Smooth muscle cell (in vitro differentiated cells): ENCODE results near the gene TLX3. TPM values are rescaled to one million over a fixed set of nuclear protein-coding genes. Genes with fewer than 3 reads are reported as not detected.

ENCODE experiments used
- DNase-seq: peaks from one replicate; lab custom pipeline; 2025; ENCODE audit not compliant: unreplicated experiment; lab: John Stamatoyannopoulos, UW
- H2AFZ ChIP-seq: fragments of 200-600 bp; sonication (generic); 2 replicates; pipeline ENCODE4 v1.6.0; 2016; ENCODE audit warnings: antibody characterized with exemption, low read depth, mild to moderate bottlenecking
- H3F3A ChIP-seq: fragments of 200-600 bp; sonication (generic); 2 replicates; pipeline ENCODE4 v1.6.0; 2017; ENCODE audit warnings: antibody characterized with exemption, low read depth
- H3K27ac ChIP-seq: fragments of 200-600 bp; sonication (generic); 2 replicates; pipeline ENCODE4 v1.5.1; 2016; ENCODE audit warnings: low read depth, mild to moderate bottlenecking
- H3K27me3 ChIP-seq: fragments of 200-600 bp; sonication (generic); 2 replicates; pipeline ENCODE4 v1.6.1; 2016; ENCODE audit warnings: low read depth, mild to moderate bottlenecking
- H3K36me3 ChIP-seq: fragments of 200-600 bp; sonication (generic); 2 replicates; pipeline ENCODE4 v1.5.1; 2016; ENCODE audit warnings: low read depth
- H3K4me1 ChIP-seq: fragments of 200-600 bp; sonication (generic); 2 replicates; pipeline ENCODE4 v1.5.1; 2016; ENCODE audit warnings: low read depth
- H3K4me2 ChIP-seq: fragments of 200-600 bp; sonication (generic); 2 replicates; pipeline ENCODE4 v1.6.0; 2016; ENCODE audit warnings: mild to moderate bottlenecking
- H3K4me3 ChIP-seq: fragments of 200-600 bp; sonication (generic); 2 replicates; pipeline ENCODE4 v1.5.1; 2016; ENCODE audit warnings: mild to moderate bottlenecking
- H3K79me2 ChIP-seq: fragments of 200-600 bp; sonication (generic); 2 replicates; pipeline ENCODE4 v1.6.0; 2016; ENCODE audit warnings: low read depth, mild to moderate bottlenecking
- H3K9ac ChIP-seq: fragments of 200-600 bp; sonication (generic); 2 replicates; pipeline ENCODE4 v1.6.0; 2016; ENCODE audit warnings: low read depth
- H3K9me3 ChIP-seq: fragments of 200-600 bp; sonication (generic); replicated peaks from 2 replicates; pipeline ENCODE4 v1.5.1; 2016; ENCODE audit warnings: low read depth
- H4K20me1 ChIP-seq: fragments of 200-600 bp; sonication (generic); 2 replicates; pipeline ENCODE4 v1.6.0; 2016; ENCODE audit warnings: low read depth
- whole genome bisulfite sequencing: methylation state at CpG from one replicate; pipeline ENCODE4 v1.1.7; 2016; ENCODE audit warnings: low lambda C conversion rate; 5-methylcytosine and 5-hydroxymethylcytosine counted together
- polyA plus RNA-seq: library from polyadenylated mRNA; unstranded; fragments of >200 nt; fragmentation: Nextera tagmentation; extraction: Ambion mirVana; gene quantifications from 2 replicates; pipeline ENCODE4 v1.2.1, GENCODE V29; 2016
- total RNA-seq: library from RNA; depleted of rRNA; stranded (reverse); fragments of >200 nt; gene quantifications from 2 replicates; pipeline ENCODE4 v1.2.3, GENCODE V29; 2014
- TF ChIP-seq, protein P1 (sequence below): fragments of 200-600 bp; sonication (generic); IDR thresholded peaks from 2 replicates; pipeline ENCODE4 v1.5.1; 2017; ENCODE audit warnings: borderline replicate concordance, mild to moderate bottlenecking, antibody characterized with exemption; ENCODE audit not compliant: insufficient read depth, poor library complexity, severe bottlenecking

TLX3 gene
- total and polyA plus RNA-seq, 2 experiments from 2014 or later = 0.10 TPM; not detected in 1

- H2AFZ ChIP-seq = no peak overlapping the region
- H3K36me3 ChIP-seq = no peaks in the 10 kb centered on the region
- no peak for DNase-seq
- no peaks in the 10 kb centered on the region for H4K20me1 ChIP-seq
- TF ChIP-seq, protein P1, sequence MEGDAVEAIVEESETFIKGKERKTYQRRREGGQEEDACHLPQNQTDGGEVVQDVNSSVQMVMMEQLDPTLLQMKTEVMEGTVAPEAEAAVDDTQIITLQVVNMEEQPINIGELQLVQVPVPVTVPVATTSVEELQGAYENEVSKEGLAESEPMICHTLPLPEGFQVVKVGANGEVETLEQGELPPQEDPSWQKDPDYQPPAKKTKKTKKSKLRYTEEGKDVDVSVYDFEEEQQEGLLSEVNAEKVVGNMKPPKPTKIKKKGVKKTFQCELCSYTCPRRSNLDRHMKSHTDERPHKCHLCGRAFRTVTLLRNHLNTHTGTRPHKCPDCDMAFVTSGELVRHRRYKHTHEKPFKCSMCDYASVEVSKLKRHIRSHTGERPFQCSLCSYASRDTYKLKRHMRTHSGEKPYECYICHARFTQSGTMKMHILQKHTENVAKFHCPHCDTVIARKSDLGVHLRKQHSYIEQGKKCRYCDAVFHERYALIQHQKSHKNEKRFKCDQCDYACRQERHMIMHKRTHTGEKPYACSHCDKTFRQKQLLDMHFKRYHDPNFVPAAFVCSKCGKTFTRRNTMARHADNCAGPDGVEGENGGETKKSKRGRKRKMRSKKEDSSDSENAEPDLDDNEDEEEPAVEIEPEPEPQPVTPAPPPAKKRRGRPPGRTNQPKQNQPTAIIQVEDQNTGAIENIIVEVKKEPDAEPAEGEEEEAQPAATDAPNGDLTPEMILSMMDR = no peak
- no peak overlapping the region for H3K4me3 ChIP-seq
- H3K9ac ChIP-seq = no peak overlapping the region
- 41% methylated on average over 11 of the region's 11 CpGs for WGBS
- no peak overlapping the region for H3K27ac ChIP-seq
- H3K27me3 ChIP-seq = peaks cover 100% of the 10 kb centered on the region
- no peaks in the 10 kb centered on the region for H3K9me3 ChIP-seq
- H3K4me1 ChIP-seq = peaks cover 13% of the 10 kb centered on the region
- H3F3A ChIP-seq = no peaks in the 10 kb centered on the region
- no peaks in the 10 kb centered on the region for H3K79me2 ChIP-seq
- H3K4me2 ChIP-seq = no peak overlapping the region
Observed at GRCh38 chr5:171317230-171317629, 8.2 kb downstream of the TLX3 start.

- Histone ChIP-seq H3K9me3 (no peaks in the 10 kb centered on the region), H2AFZ (no peak overlapping the region), H3K4me3 (no peak overlapping the region), H3K9ac (no peak overlapping the region), H3K27ac (no peak overlapping the region), H3K27me3 (peaks cover 100% of the 10 kb centered on the region), H3K4me1 (peaks cover 11% of the 10 kb centered on the region), H3K36me3 (no peaks in the 10 kb centered on the region), H4K20me1 (no peaks in the 10 kb centered on the region), H3K4me2 (no peak overlapping the region), H3K79me2 (no peaks in the 10 kb centered on the region), H3F3A (no peaks in the 10 kb centered on the region)
- DNase-seq = no peak
- WGBS = 9% methylated on average over 9 of the region's 9 CpGs
- TF ChIP-seq, protein P1 = no peak
Observed at GRCh38 chr5:171318026-171318425, 9.0 kb downstream of the TLX3 start.

GRCh38 chr5:171321447-171321846, 12.4 kb downstream of the TLX3 start:
- Histone ChIP-seq H3K27ac (no peak overlapping the region), H3K36me3 (no peaks in the 10 kb centered on the region), H3F3A (no peaks in the 10 kb centered on the region), H3K9ac (no peak overlapping the region), H3K4me1 (peaks cover 2% of the 10 kb centered on the region), H3K4me3 (no peak overlapping the region), H2AFZ (no peak overlapping the region), H4K20me1 (no peaks in the 10 kb centered on the region), H3K9me3 (no peaks in the 10 kb centered on the region), H3K79me2 (no peaks in the 10 kb centered on the region), H3K27me3 (peaks cover 99% of the 10 kb centered on the region), H3K4me2 (no peak overlapping the region)
- TF ChIP-seq, protein P1 = no peak
- no peak for DNase-seq
- 81% methylated on average over 7 of the region's 7 CpGs for WGBS

GRCh38 chr5:171322527-171322926, 13.5 kb downstream of the TLX3 start:
- no peak overlapping the region for H3K4me3 ChIP-seq
- H3K27me3 ChIP-seq = peaks cover 99% of the 10 kb centered on the region
- no peak overlapping the region for H3K27ac ChIP-seq
- 96% methylated on average over 5 of the region's 5 CpGs for WGBS
- H3K9me3 ChIP-seq = no peaks in the 10 kb centered on the region
- no peaks in the 10 kb centered on the region for H3K4me1 ChIP-seq
- no peaks in the 10 kb centered on the region for H3F3A ChIP-seq
- H3K36me3 ChIP-seq = no peaks in the 10 kb centered on the region
- no peak for DNase-seq
- no peaks in the 10 kb centered on the region for H3K79me2 ChIP-seq
- TF ChIP-seq, protein P1 = no peak
- no peak overlapping the region for H3K4me2 ChIP-seq
- H3K9ac ChIP-seq = no peak overlapping the region
- no peak overlapping the region for H2AFZ ChIP-seq
- H4K20me1 ChIP-seq = no peaks in the 10 kb centered on the region
